Stimulated activated CD4-positive, alpha-beta T cell treated with anti-CD3 and anti-CD28 coated beads, Interleukin-2, amount 100 ng/mL, for 4 hours (primary cell): ENCODE results near the gene FHL3.
"Not testable (repeated sequence)": the region's sequence is repeated elsewhere in the genome, so short reads cannot be mapped to it uniquely, and the experiment has no call there.

Experiments
- DNase-seq: peaks from one replicate; pipeline ENCODE4 v3.0.0-alpha.2; 2020; ENCODE audit warnings: low read depth

Gene FHL3

DNA sequence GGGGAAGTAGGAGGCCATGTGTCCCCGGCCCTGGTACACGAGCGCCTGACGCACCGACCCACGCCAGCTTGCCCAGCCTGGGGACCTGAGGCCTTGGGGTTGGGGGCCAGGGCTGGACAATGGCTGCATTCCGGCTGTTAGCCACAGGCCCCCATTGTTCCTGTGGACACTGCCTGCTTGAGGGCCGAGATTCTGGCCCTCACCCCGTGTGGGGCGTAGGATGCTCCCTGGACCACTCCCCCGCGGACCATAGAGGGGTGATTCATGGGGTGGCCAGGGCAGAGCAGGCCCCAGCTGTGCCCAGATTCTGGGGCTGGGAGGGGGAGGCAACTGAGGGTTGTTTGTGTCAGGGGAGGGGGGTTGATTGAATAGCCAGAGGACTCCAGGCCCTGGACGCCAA is 29.6 kb upstream of the FHL3 start:
- no peak for DNase-seq

DNA sequence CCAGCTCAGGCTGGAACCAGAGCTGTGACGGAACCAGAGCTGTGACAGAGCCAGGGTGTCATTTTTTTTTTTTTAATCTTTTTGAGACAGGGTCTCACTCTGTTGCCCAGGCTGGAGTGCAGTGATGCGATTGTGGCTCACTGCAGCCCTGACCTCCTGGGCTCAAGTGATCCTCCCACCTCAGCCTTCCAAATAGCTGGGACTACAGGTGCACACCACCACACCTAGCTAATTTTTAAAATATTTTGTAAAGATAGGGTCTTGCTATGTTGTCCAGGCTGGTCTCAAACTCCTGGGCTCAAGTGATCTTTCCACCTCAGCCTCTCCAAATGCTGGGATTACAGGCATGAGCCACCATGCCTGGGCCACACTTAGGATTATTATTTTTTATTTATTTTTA is 27.7 kb upstream of the FHL3 start:
- not testable (repeated sequence) for DNase-seq

DNA sequence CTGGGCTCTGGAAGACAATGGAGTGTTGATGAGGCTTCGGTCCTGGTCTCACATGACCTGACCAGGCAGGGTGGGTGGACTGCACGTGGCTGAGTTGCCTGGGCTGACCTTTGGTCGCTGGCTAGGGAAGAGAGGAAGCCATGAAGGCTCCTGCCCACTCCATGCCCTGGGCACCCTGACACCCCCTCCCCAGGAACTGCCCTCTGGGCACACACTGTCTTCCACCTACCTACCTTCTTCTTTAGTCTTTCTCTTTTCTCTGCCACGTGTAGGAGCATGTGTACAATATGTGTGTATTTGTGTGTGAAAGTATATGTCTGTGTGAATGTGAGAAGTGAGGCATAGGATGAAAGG is 26.2 kb upstream of the FHL3 start:
- no peak for DNase-seq

DNA sequence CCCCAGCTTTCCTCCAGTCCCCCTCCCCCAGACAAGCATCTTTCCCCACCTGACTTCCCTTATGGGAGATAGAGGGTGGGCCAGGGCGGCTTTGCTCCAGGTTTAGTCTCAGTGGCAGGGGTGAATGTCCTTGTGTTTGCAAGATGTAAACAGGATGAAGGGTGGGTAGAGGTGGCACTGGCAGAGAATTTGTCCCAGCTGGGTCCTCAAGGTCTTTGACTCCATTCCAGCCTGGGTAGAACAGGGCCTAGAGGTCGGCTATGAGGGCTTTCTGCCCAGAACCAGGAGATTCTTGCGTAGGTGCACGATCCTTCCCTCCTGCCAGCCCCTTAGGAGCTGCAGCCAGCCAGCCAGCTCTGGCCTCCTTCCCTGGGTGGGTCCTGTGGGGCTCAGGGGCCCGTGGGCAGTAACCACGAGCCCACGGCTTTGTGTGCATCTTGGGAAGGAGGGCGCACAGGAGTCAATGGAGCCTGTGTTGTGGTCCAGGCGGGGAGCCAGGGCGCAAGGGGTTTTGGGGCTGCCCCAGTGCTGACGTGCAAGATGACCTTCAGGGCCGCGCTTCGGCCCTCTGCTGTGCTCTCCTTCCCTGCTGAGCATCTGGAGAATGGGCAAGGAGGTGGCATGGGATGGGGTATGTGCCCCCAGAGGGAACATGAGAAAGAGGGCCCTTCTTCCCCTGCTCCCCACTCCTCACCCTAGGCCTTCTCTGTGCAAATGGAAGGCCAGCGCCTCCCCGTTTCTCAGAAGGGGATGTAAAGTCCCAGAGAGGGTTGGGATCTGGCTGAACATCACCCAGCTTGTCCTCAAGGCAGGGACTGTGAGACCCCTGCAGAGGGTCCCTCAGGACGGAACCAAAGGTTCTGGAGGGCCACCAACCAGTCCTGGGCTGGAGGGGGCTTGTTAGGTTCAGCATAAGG is 25.5 kb upstream of the FHL3 start:
- no peak for DNase-seq

DNA sequence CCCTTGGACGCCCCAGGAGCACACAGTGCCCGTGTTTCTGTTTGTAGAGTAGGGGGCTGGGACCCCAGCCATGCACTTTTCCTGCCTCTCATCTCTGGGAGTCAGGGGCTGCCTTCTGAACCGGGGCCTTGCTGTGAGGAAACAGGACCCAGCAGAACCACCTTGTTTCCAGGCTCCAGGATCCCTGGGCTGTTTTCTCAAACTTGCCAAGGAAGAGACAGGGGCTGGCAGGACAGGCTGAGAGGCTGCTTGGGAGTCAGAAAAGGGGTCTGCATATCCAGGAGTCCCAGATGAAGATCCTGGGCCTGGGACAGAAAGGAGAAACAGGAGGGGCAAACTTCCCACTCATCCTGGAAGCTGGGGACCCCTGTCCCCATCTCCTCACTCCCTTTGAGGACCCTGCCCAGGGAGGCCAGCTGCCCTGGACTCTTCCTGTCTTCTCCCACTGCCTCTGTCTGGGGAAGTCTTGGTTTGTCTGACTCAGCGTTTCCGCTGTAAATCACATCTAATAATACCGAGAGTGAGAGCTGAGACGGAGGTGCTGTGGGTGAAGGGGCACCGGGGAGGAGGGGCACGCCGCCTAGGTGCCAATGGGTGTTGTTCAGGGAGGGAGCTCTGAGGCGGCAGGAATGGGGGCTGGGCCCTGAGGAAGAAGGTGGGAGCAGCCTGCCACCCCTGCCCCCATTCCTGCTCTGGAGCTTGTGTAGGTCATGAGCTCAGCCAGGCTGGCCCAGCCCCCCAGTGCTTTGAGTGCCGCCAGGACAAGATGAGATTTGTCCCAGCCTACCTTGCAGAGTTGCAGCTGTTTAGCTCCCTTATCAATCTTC is 24.6 kb upstream of the FHL3 start:
- peak; percentile 52 for DNase-seq

DNA sequence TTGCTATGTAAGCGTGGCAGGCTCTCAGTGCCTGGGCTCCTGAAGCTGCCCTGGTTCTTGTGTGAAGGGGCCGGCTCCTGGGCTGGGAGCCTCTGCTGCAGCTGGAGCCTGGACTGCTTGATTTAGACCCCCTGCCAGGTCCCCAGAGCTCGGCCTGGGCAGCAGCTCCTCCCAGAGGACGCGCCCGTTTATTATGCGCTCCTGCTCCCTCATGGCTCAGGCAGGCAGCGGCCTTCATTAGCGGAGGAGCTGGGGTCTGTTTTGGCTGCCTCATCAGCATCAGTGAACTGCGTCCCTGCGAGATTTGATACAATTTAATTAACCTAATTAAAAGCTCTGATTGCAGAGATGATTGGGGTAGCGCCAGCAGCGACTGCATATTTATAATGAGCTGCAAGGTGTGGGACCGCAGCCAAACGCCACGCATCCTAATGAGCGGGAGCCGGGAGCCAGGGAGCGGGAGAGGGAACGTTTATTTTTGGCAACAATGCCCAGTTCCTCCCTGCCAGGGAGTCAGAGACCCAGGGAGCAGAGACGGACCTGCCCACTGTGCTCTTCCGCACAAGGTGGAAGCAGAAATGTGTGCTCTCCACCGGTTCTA is 23.9 kb upstream of the FHL3 start:
- no peak for DNase-seq

DNA sequence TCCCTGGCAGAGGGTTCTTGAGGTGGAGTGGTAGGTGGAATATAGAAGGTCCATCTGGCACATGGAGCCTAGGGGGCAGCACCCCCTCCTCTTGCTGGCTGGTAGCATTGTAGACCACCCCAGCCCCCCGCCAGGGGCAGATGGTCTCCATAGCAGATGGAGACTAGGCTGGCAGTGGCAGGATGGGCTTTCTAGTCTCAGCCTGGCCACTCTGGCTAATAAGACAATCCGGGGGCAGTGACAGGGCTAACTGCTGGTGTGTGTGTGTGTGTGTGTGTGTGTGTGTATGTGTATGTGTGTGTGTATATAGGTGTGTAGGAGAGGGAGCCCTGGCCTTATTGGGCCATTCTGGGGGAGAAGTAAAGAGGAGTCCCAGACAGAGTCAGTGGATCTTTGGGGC is 23.4 kb upstream of the FHL3 start:
- no peak for DNase-seq

DNA sequence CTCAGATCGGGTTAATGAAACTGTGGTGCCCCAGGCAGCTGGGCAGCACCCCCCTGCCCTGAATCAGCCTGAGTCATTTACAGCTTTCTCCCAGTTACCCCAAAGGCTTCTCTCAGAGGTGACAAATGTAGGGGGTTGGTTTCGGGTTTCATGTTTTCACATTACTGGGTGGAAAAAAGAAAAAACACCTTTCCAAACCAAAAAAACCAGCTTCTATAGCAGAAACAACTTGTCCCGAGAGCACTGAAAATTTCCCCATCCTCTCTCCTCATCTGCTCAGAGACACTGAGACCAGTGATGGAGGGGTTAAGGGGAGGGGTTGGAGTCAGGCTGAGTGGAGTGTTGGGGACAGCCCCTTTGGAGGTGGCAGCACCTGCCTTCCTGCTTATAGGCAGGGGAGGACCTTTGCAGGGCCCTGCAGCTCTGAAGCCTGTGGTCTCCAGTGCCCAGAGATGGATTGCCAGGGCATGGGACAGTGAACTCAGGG is 22.8 kb upstream of the FHL3 start:
- DNase-seq, result peak; percentile 40

DNA sequence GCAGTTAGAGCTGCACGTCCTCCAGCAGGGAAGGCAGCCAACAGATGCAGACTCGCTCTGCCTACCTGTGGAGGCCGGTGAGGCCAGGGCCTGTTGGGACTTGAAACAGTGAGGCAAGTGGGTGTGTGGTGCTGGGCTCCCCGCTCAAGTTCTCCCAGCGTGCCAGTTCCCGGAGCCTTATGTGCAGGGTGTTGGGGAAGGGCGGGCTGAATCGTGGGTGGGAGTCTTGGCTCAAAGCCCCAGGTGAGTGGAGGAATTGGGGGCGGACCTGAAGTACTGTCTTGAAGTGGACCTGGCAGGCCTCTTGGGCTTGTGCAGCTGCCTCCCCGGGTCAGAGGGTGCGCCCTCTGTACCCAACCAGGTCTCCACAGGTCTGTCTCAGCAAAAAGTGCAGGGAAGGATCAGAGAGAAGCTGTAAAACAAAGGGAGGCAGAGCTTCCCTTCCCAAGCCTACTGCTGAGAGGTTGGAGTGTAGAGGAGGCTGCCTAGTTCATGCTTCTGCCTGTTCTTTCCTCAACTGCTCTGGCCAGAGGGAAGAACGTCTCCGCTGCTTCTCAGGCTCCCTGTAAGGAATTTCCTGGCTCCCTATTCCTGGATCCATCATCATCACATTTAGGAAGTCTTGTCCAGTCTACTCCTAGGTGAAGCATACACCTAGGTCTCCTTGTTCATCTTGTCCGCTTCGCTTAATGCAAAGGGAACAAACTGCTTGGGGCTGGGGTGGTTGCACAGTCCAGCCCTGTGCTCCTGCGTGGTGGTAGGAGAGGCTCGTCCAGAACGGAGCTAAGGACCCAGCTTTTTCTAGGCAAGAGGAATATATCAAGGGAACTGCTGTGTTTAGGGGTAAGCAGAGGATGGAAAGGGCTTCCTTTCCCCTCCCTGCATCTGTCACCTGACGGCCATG is 22.1 kb upstream of the FHL3 start:
- no peak for DNase-seq

DNA sequence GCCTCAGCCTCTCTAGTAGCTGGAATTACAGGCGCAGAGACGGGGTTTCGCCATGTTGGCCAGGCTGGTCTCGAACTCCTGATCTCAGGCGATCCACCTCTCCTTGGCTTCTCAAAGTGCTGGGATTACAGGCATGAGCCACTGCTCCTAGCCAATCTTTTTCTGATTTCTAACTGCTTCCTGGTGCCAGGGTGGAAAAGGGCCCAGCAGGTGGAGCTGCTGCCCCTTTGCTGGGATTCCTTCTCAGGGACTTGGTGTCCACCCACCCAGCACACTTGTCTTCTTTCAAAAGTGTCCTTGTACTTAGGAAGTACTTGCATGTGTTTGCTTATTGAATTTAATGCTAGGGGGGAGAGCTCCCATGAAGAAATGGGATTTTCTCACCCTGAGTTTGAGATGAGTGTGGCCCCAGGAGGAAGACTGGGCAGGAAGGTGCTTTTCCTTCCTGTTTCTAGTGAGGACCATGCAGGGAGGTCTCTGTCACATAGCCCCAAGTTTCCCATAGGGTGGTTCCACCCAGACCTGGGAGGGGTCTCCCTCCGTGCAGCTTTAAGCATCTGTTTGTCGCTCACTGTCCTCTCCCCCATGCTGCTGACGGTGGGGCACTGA is 21.4 kb upstream of the FHL3 start:
- DNase-seq, result no peak

DNA sequence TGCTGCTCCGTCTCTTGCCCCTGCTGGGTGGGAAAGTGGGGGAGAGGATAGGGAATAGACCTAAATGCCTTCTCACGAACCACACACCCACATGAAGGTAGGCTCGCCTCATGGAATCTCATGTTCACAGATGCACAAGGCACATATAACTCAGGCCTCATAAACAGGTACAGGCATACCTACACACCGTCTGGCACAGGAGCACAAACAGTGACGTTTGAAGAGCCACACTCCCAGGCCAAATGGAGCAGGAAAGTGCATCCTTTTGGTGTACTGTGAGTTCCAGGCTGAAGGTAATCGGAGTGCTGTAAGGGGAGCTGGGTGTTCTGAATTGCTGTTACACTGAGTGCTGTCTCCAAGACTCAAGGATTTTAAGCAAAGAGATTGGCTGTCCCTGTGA is 20.4 kb upstream of the FHL3 start:
- DNase-seq, result no peak

DNA sequence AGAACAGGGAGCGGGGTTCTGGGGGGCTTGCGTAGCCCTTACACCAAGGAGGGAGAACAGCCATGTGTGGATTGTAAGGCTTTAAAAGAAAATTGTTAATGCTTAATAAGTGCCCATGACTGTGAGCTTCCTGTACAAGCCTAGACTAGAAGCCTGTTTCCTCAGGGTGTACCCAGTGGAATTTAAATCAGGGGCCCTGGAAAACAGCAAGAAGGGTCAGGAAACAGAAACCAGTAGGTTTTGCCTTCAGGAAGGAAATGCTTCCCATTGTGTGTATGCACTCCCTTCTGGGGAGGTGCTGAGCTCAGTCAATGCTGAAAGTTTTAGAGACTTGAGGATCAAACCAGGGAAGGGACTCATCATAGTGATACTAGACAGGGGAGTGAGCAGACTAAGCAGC is 19.9 kb upstream of the FHL3 start:
- no peak for DNase-seq

DNA sequence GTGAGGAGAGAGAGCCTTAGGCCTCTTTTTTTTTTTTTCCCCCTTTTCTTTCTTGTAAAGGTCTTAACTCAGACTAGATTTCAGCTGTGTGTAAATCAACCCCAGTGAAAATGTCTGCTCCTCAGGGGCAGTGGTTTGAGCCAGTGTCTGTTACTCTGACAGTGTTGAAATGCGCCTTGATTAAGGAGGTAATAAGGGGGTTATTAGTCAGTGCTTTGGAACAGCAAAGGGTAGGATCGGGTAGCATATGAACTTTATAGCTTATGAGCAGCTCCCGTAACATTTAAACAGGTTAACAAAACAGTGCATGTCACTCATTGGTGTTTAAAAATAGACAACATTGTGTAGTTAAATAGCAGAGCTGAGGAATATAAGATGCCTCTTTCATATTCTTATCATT is 17.5 kb upstream of the FHL3 start:
- DNase-seq, result no peak

DNA sequence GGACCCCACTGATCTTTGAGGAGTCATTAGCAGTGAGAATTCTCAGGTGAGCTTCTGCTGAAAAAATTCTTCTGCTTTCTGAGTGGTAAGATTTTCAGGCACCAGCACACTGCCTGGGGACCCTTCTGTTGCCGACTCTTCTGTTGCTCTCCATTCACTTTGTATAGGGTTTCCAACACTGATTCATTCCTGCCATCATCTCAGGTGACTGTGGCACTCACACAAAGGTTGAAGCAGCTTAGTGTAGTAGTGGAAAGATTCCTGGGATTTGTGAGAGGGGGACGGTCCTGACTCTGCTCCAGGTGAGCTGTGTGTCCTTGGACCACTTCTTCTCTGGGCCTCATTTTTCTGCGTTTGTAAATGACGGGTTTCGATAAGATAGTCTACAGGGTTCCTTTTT is 16.7 kb upstream of the FHL3 start:
- no peak for DNase-seq

DNA sequence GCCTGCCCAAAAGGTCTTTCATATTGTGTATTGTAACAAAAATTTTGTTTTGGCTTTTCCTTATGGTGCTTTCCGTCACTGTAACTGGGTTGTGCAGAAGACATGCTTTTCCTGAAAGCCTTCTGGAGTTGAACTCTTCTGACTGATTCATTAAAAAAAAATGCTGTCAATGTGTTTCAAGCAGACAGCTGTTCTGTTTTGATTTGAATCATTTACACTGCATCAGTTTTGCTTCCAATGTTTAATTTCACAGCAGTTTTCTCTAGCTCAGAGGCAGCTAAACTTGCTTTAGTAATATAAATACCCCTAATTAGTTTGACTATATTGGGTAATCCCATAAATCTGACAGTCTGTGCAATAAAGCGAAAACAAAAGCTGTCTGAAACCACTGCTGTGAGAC is 15.1 kb upstream of the FHL3 start:
- DNase-seq, result no peak

DNA sequence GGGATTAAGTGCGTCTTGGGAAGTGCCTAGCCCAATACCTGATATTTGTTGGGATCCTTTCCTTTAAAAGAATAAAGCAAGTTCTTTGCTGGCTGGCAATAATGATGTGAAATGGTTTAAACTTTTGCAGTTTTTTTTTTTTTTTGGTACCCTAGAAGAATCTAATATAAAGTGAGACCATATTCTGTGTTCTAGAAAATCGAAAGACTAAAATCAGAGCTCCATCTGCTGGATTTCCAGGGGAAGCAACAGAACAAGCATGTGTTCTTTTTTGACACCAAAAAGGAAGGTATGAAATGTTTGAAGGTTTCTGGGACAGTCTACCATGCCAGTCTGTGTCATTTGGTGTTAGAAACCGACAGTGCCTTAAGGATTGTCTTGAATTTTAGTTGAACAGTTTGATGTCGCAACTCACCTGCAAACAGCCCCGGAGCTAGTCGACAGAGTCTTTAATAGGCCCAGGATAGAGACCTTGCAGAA is 13.6 kb upstream of the FHL3 start:
- no peak for DNase-seq

DNA sequence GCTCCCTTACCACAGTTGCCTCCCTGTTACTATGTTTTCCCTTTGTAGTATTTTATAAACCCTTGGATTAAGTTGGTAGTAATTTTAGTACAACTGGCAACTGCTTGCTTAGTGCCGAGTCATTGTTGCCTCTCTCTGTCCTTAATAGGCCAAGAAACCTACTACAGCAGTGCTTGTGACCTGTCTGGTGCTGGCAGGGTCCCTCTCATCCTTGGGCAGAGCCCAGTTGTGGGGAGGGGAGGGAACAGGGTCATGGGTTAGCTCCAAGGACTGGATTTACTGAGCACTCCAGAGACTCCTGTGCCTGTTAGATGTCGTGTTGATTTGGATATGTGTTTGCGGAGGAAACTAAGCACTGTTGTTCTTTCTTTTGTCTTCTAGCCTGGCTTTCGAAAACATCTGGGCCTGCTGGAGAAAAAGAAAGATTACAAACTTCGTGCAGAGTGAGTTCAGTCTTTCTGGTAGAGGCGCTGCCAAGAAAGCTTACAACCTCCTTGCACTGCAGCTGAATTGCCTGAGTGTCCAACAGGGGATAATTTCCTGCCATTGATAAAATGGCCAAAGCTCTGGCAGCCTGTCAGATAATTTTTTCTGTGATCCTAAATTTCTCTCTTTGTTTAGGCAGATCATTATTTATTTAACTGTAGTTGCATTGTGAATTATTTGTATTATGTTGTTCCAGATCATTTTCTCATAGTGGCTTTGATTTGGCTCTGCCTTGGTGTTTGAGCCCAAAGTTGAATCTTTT is 10.8 kb upstream of the FHL3 start:
- DNase-seq, result no peak

DNA sequence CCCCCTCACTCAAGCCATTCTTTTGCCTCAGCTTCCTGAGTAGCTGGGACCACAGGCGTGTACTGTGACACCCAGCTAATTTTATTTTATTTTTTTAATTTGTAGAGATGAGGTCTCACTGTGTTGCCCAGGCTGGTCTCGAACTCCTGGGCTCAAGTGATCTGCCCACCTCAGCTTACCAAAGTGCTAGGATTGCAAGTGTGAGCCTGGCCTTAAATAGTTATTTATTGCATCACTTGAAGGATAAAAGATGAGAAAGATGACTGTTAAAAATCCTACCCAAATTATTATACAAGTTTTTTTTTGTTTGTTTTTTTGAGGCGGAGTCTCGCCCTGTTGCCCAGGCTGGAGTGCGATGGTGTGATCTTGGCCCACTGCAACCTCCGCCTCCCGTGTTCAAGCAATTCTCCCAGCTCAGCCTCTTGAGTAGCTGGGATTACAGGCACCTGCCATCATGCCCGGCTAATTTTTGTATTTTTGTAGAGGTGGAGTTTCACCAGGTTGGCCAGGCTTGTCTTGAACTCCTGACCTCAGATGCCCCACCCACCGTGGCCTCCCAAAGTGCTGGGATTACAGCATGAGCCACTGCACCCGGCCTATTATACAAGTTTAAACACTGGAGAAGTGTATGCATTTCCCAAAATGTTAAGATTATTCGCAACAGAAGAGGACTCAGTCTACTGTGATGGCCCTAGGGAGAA is 9.6 kb upstream of the FHL3 start:
- DNase-seq, result no peak

DNA sequence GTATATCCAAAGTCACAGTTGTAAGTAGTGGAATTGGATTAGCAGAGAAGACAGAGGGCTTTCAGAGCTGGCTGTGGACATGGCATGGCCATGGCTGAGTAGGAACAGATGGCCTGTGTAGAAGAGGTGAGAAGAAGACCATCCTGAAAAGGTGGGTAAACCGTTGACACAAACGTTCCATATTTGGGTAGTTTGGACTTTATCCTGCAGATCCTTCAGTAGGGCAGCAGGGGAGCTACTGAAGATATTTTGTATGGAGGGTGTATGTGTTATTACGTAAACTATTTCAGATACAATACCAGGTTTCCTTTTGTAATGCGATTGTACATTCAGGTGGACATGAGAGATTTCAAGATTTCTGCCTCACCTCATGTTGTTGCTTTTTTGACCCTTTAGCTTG is 8.9 kb upstream of the FHL3 start:
- DNase-seq, result no peak

DNA sequence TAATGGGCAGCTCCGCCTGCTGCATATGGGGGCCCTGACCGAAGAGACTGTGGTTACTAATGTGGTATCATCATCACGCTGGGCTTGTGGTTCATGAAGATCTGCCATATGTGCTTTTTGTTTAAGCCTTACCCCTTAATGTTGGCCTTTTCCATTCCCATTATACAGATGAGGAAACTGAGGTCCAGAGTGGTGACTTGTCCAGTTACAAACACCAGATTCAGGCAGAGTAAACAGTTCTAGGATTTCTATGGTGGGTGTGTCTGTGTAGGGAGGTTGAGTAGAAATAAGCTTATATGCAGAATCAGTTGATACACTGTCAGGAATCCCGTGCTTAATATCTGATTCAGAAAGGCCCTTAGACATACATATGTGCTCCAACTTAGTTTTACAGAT is 7.9 kb upstream of the FHL3 start:
- DNase-seq, result no peak
